Esophagus muscularis mucosa (tissue), 4 donors: Measurements from ENCODE around the gene DTYMK. TPM values are rescaled to one million over a fixed set of nuclear protein-coding genes. Genes with fewer than 3 reads are reported as not detected.

Experiments
- DNase-seq: peaks from one replicate; pipeline ENCODE4 v3.0.0-alpha.2; 2017; ENCODE audit errors: extremely low spot score
- H3K27ac ChIP-seq, 4 donors: fragments of 200-600 bp; sonication (generic); replicated peaks in 1 of 4; 1 replicate in 3 of 4; 2 replicates in 1 of 4; pipeline ENCODE4 v1.5.1; 2016 to 2019; ENCODE audit warnings: mild to moderate bottlenecking in 1 of 4
- H3K27me3 ChIP-seq, 4 donors: fragments of 200-600 bp; sonication (generic); one replicate each; pipeline versions ENCODE4 v1.5.1 to v1.6.0; 2016 to 2019
- H3K36me3 ChIP-seq, 4 donors: fragments of 200-600 bp; sonication (generic); one replicate each; pipeline ENCODE4 v1.5.1; 2016 to 2019
- H3K4me1 ChIP-seq, 4 donors: fragments of 200-600 bp; sonication (generic); one replicate each; pipeline ENCODE4 v1.5.1; 2016 to 2019
- H3K4me3 ChIP-seq, 4 donors: fragments of 200-600 bp; sonication (generic); 1 replicate in 2 of 4; 2 replicates in 2 of 4; pipeline ENCODE4 v1.5.1; 2016 to 2019; ENCODE audit warnings: mild to moderate bottlenecking in 4 of 4, moderate library complexity in 1 of 4
- H3K9me3 ChIP-seq, 4 donors: fragments of 200-600 bp; sonication (generic); 1 replicate in 3 of 4; 2 replicates in 1 of 4; pipeline ENCODE4 v1.5.1; 2016 to 2019
- CTCF ChIP-seq, 3 experiments: fragments of 200-600 bp in 2 of 3; fragments of 450-650 bp in 1 of 3; sonication (generic) in 2 of 3; IDR thresholded peaks; one replicate each; pipeline ENCODE4 v1.5.1; 2017 to 2019; ENCODE audit warnings: antibody characterized with exemption in 3 of 3, mild to moderate bottlenecking in 2 of 3, moderate library complexity in 1 of 3
- EP300 ChIP-seq: sonication (generic); formaldehyde crosslinking; IDR thresholded peaks from one replicate; pipeline ENCODE4 v1.6.1; 2017; ENCODE audit warnings: antibody characterized with exemption
- POLR2A ChIP-seq: fragments of 450-650 bp; IDR thresholded peaks from one replicate; pipeline ENCODE4 v1.6.1; 2017; ENCODE audit warnings: antibody characterized with exemption, moderate library complexity, mild to moderate bottlenecking, low read depth
- POLR2AphosphoS5 ChIP-seq, 2 donors: sonication (generic); formaldehyde crosslinking; IDR thresholded peaks; one replicate each; pipeline ENCODE4 v1.6.1; 2017; ENCODE audit warnings: antibody characterized with exemption in 2 of 2
- WGBS: methylation state at CpG from one replicate; pipeline ENCODE4 v1.1.5; 2018; 5-methylcytosine and 5-hydroxymethylcytosine counted together
- intact Hi-C: fragments of 100-400 bp; cut with DNase I; formaldehyde crosslinking; loops from one replicate; pipeline ENCODE4 v1.15.1; 2023
- total RNA-seq, 4 donors: library from RNA; depleted of rRNA; stranded (reverse); fragments of >200 nt; gene quantifications; one replicate each; pipeline versions ENCODE4 v1.1.0 to v1.2.1, GENCODE V29; 2016

Gene DTYMK
- total RNA-seq, 4 donors from 2014 or later, result 6.8 to 14.5 (median 10.6) TPM

- H3K9me3 ChIP-seq, result no peaks in the 10 kb centered on the region
- H3K4me1 ChIP-seq, result peaks cover under 1 to 5% (median 3%) of the 10 kb centered on the region in 4 donors
- TF ChIP-seq POLR2AphosphoS5 (IDR thresholded peaks at IDR 0.05), result no peak
- peaks cover 0 to 42% (median 21%) of the 10 kb centered on the region in 4 donors for H3K36me3 ChIP-seq
- WGBS, result no CpG with 5 or more reads among the region's 19 CpGs
- intact Hi-C loops, result no loop called here
- DNase-seq, result no peak
- no peaks in the 10 kb centered on the region for H3K27me3 ChIP-seq
- peak overlapping the region in 2 of 4 donors; percentile 26 to 33 for H3K27ac ChIP-seq
- no peak overlapping the region for H3K4me3 ChIP-seq
Measured at GRCh38 chr2:241728627-241729026, 42.0 kb upstream of the DTYMK start.

- WGBS, result 76% methylated on average over 8 of the region's 8 CpGs
- intact Hi-C loops, result no loop called here
Measured at GRCh38 chr2:241728000-241728399, 41.4 kb upstream of the DTYMK start.

GRCh38 chr2:241726459-241726858, 39.8 kb upstream of the DTYMK start:
- peaks cover 11 to 64% (median 37%) of the 10 kb centered on the region in 4 donors for H3K36me3 ChIP-seq
- H3K4me3 ChIP-seq, result no peak overlapping the region
- intact Hi-C loops, result no loop called here
- H3K4me1 ChIP-seq, result no peaks in the 10 kb centered on the region
- no peaks in the 10 kb centered on the region for H3K27me3 ChIP-seq
- 91% methylated on average over 16 of the region's 16 CpGs for WGBS
- H3K9me3 ChIP-seq, result no peaks in the 10 kb centered on the region
- no peak overlapping the region for H3K27ac ChIP-seq
- no peak for DNase-seq
- TF ChIP-seq CTCF (IDR thresholded peaks at IDR 0.05) (no peak), POLR2AphosphoS5 (IDR thresholded peaks at IDR 0.05) (no peak), EP300 (no peak), POLR2A (no peak)

More at GRCh38 chr2:241728000-241728399, 41.4 kb upstream of the DTYMK start:
- H3K36me3 ChIP-seq, result peaks cover 3 to 48% (median 27%) of the 10 kb centered on the region in 4 donors
- H3K4me1 ChIP-seq, result peaks cover 0 to 4% (median 0%) of the 10 kb centered on the region in 4 donors
- TF ChIP-seq POLR2AphosphoS5 (IDR thresholded peaks at IDR 0.05) (no peak), POLR2A (no peak), EP300 (no peak), CTCF (IDR thresholded peaks at IDR 0.05) (no peak)
- H3K27me3 ChIP-seq, result no peaks in the 10 kb centered on the region
- no peak for DNase-seq
- no peaks in the 10 kb centered on the region for H3K9me3 ChIP-seq
- H3K27ac ChIP-seq, result peak overlapping the region in 2 of 4 donors; percentile 26 to 33
- H3K4me3 ChIP-seq, result no peak overlapping the region

- no peaks in the 10 kb centered on the region for H3K27me3 ChIP-seq
- H3K36me3 ChIP-seq, result peaks cover 23 to 76% (median 50%) of the 10 kb centered on the region in 4 donors
- no peak overlapping the region for H3K4me3 ChIP-seq
- TF ChIP-seq CTCF (IDR thresholded peaks at IDR 0.05) (no peak), EP300 (no peak), POLR2A (no peak), POLR2AphosphoS5 (IDR thresholded peaks at IDR 0.05) (no peak)
- no peak overlapping the region for H3K27ac ChIP-seq
- H3K9me3 ChIP-seq, result no peaks in the 10 kb centered on the region
- H3K4me1 ChIP-seq, result no peaks in the 10 kb centered on the region
- intact Hi-C loops, result no loop called here
- DNase-seq, result no peak
- WGBS, result 93% methylated on average over 42 of the region's 76 CpGs
Measured at GRCh38 chr2:241724975-241725870, 38.6 kb upstream of the DTYMK start.

GRCh38 chr2:241724259-241724974, 37.8 kb upstream of the DTYMK start:
- H3K36me3 ChIP-seq, result peaks cover 31 to 84% (median 58%) of the 10 kb centered on the region in 4 donors
- H3K4me1 ChIP-seq, result no peaks in the 10 kb centered on the region
- no peak for DNase-seq
- no peak overlapping the region for H3K27ac ChIP-seq
- no peak overlapping the region for H3K4me3 ChIP-seq
- H3K9me3 ChIP-seq, result no peaks in the 10 kb centered on the region
- H3K27me3 ChIP-seq, result no peaks in the 10 kb centered on the region
- 91% methylated on average over 40 of the region's 41 CpGs for WGBS
- intact Hi-C loops, result no loop called here
- TF ChIP-seq POLR2AphosphoS5 (IDR thresholded peaks at IDR 0.05) (no peak), CTCF (IDR thresholded peaks at IDR 0.05) (peak in 2 of 3 experiments; percentile 11 to 33)
